Caki2 (cell line): ENCODE data around the gene CCL21. TPM values are rescaled to one million over a fixed set of nuclear protein-coding genes. Genes with fewer than 3 reads are reported as not detected.

Experiments used
- DNase-seq: peaks from one replicate; pipeline ENCODE4 v3.0.0-alpha.2; 2015; ENCODE audit warnings: low read depth
- in situ Hi-C: cut with HindIII; loops from 2 replicates; pipeline ENCODE4 v1.10.0; 2016; ENCODE audit warnings: low sequenced_read_pairs, low pct_unique_long_range_greater_than_20kb, mixed read lengths
- total RNA-seq: library from RNA; depleted of rRNA; stranded (reverse); fragments of >200 nt; shearing (Covaris generic); gene quantifications from 2 replicates; pipeline ENCODE4 v1.2.3, GENCODE V29; 2014; ENCODE audit warnings: low replicate concordance

The CCL21 gene
- total RNA-seq, 1 experiment from 2014 or later: not detected

GRCh38 chr9:34714007-34714406, 4.1 kb upstream of the CCL21 start:
- in situ Hi-C loops: no loop called here
- no peak for DNase-seq

DNA sequence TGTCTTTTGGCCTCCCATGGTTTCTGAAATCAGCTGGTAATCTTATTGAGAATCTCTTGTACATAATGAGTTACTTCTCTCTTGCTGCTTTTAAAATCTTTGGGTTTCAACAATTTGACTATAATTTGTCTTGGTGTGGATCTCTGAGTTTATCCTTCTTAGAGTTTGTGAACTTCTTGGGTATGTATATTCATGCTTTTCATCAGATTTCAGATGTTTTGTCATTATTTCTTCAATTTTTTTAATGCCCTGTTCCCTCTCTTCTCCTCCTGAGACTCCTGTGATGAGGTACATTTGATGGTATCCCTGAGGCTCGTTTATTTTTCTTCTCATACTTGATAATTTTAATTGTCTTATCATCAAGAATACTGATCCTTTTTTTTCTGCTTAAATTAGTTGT, 2.2 kb upstream of the CCL21 start:
- no peak for DNase-seq
- in situ Hi-C loops: no loop called here

DNA sequence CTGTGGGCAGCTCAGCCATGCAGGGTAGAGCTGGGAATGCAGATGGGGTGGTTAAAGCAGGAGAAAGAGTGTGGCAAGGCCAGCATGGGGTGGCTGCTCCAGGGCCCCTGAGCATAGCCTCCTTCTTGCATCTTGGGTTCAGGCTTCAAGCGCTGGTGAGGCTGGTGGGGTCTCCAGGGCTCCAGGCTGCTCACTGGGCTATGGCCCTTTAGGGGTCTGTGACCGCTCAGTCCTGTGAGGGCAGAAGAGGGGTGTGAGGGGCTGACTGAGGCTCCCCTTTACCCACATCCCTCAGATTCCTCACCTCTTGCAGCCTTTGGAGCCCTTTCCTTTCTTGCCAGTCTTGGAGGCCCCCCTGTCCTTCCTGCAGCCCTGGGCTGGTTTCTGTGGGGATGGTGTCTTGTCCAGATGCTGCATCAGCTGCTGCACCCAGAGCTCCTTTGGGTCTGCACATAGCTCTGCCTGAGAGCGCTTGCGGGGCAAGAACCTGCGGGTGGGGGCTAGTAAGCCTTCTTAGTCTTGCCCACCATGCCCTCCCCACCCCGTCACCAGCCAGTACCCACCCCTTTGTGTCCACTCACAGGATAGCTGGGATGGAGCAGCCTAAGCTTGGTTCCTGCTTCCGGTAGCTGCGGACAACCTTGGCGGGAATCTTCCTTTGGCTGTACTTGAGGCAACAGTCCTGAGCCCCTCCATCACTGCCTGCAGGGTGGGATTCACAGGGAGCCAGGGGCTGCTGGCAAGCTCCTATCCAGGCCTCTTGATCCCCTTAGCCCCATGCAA, 549 bp downstream of the CCL21 start:
- in situ Hi-C loops: no loop called here
- no peak for DNase-seq

- no peak for DNase-seq
- in situ Hi-C loops: no loop called here
Measured at GRCh38 chr9:34707130-34707529, 2.8 kb downstream of the CCL21 start.

- in situ Hi-C loops: no loop called here
- DNase-seq: peak; percentile 62
Measured at GRCh38 chr9:34701769-34702736, 7.9 kb downstream of the CCL21 start.

GRCh38 chr9:34701023-34701768, 8.7 kb downstream of the CCL21 start:
- in situ Hi-C loops: no loop called here
- peak; percentile 57 for DNase-seq

GRCh38 chr9:34694811-34695210, 15.1 kb downstream of the CCL21 start:
- no peak for DNase-seq
- in situ Hi-C loops: no loop called here

- in situ Hi-C loops: no loop called here
- DNase-seq: no peak
Measured at GRCh38 chr9:34693560-34693959, 16.4 kb downstream of the CCL21 start.

GRCh38 chr9:34691936-34692315, 18.0 kb downstream of the CCL21 start:
- DNase-seq: no peak
- in situ Hi-C loops: no loop called here

DNA sequence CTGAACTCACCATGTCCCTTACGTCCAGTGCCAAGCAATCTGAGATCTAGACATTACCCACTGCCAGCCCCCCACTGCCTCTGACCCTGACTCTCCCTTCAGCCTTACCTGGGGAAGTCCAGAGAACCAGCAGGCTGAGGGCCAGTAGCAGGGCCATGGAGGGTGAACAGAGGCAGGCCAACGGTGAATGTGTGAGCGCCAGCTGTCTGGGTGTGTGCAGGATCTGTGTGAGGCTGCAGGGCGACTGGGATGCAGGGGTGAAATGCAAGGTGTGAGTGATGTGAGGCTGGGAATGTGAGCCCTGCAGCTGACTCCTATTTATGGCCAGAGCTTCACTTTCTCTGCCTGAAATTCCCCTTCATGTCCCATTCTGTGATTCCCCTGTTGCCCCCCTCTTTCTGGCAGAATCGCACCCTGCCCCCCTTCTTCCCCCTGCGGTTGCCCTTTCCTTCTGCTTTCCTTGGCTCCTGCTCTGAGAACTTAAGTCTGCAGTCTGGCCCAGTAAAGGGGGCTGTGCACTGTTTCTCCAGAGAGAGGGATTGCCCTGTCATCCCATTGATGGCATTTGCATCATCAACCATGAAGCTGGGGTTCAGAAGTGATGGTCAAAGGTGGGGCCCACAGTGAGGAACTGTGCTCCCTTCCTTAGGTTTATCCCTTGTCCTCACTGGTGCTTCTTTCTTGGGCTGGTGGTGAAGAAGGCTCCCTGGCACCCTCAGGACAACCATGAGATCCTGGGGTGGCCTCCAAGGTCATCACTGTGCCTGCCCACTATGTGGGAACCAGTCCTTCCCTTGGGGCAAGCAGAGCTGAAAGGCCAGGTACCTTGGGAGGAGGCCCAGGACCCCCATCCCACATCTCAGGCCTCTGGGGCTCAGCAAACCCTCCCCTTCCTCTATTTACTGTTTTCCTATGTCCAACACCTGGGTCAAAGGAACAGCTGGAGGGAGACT, 18.7 kb downstream of the CCL21 start, which contains the start of gene CCL19:
Gene CCL19, minus strand, starts transcription at position 294 of the 953 bp plus-strand sequence. Its CDS starts 137 bp downstream, at position 157.
- no peak for DNase-seq
- in situ Hi-C loops: no loop called here

DNA sequence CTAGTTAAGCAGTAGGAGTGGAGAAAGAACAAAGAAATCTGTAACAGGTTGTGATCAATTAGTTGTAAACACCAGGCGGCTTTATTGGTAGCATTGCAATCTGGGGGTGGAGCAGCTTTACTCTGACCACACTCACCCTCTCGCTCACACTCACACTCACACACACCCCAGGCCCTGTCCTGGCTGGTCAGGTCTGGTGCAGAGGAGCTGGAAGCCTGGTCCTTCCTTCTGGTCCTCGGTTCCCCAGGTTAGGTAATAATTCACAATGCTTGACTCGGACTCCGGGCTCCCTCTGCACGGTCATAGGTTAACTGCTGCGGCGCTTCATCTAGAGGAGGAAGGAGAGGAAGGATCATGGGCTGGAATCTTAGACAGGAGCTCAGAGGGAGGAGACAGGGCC, 20.4 kb downstream of the CCL21 start:
- DNase-seq: no peak
- in situ Hi-C loops: no loop called here

DNA sequence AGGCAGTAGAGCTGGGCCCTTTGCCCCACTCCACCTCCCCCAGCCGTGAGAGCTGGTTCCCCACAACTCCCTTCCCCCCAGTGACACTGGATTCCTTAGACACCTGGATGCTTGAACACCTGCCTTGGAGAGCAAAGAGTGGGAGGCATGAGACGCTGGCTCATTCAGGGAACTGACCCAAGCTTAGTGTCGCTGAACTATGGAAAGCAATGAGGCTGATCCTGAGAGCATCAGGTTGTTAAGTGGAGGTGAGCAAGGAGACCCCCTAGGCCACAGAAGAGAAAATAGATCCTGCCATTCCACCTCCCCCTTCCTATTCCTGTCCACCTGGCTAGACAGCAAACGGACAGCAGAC, 20.8 kb downstream of the CCL21 start:
- DNase-seq: no peak

GRCh38 chr9:34688329-34689115, 21.4 kb downstream of the CCL21 start:
- no peak for DNase-seq
- in situ Hi-C loops: no loop called here

More for the DNA sequence above, 20.8 kb downstream of the CCL21 start:
- in situ Hi-C loops: no loop called here

DNA sequence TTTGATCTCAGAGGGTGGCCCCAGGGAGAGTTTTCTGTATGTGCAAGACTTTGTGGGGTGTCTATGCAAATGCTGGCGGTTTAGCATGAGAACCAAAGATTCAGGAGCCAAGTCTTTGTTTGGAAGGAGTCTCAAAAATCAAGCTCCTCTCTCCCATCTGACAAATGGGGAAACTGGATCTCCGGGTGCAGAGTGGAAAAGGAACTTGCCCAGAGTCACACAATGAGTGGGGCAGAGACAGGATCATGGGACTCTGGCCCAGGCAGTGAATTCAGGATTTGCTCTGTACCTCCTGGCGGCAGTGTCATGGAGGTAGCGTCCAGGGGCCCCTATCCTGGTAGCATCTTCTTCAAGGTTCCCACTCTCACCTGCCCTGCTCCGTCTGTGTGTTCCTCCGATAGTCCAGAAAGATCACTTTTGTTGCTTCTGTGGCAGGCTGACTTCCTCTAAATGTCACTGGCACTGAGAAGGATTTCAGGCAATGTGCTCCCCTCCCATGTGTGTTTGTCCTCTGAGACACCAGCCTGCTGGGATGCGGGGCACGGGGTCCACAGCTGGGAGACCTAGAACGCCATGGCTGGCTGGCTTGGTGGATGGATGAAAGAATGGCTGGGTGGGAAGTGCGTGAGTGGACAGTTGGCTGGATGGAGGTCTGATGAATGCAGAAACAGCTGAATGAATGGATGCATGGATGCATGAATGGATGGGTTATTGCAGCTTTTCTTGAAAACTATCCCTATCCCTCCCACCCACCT, 22.5 kb downstream of the CCL21 start:
- in situ Hi-C loops: no loop called here
- no peak for DNase-seq

DNA sequence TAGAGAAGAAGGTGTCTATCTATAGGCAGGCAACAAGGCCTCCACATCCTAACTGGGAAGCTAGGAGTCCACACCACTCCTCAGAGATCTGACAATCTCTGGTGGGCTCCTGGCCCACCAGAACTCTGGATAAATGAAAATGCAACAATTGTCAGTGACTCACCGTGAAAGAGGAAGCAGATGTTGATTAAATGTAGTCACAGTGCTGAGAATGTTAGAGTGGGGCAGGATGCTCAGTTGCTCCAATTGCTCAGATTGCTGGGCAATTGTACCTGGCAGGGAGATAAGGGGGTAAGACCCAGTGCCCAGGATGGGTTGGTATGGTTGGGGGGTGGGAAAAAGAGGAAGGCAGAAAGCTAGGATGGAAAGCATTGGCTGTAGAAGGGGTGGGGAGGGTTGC, 23.2 kb downstream of the CCL21 start:
- DNase-seq: no peak
- in situ Hi-C loops: no loop called here

DNA sequence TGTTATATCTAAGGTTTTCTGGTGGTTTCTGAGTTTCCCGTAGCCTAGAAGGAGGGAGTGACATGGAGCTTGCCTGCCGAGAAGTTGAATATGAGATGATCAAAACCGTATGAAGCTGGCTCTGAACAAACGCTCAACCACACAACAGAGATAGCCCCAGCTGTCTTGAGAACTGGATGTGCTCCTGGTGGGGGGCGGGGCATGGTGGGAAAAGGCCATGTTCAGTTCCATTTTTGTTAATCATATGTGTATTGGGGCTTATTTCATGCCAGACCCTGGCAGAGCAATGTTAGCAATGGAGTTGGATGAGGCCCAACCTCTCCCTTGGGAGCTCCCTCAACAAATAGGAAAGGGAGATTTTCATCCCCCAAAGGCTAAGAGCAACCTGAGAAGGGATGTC, 23.7 kb downstream of the CCL21 start:
- in situ Hi-C loops: no loop called here
- no peak for DNase-seq
